ENCODE results near the gene ZNF383.
"Not testable (repeated sequence)": the region's sequence is repeated elsewhere in the genome, so short reads cannot be mapped to it uniquely, and the experiment has no call there.

The ZNF383 gene

GRCh38 chr19:37217775-37218591 is at the start of gene ZNF383:
Gene ZNF383, plus strand, starts transcription at chr19:37218214. Its CDS starts 12,240 bp downstream, at chr19:37230454.
- peak; percentile 79 to 81 for DNase-seq

DNA sequence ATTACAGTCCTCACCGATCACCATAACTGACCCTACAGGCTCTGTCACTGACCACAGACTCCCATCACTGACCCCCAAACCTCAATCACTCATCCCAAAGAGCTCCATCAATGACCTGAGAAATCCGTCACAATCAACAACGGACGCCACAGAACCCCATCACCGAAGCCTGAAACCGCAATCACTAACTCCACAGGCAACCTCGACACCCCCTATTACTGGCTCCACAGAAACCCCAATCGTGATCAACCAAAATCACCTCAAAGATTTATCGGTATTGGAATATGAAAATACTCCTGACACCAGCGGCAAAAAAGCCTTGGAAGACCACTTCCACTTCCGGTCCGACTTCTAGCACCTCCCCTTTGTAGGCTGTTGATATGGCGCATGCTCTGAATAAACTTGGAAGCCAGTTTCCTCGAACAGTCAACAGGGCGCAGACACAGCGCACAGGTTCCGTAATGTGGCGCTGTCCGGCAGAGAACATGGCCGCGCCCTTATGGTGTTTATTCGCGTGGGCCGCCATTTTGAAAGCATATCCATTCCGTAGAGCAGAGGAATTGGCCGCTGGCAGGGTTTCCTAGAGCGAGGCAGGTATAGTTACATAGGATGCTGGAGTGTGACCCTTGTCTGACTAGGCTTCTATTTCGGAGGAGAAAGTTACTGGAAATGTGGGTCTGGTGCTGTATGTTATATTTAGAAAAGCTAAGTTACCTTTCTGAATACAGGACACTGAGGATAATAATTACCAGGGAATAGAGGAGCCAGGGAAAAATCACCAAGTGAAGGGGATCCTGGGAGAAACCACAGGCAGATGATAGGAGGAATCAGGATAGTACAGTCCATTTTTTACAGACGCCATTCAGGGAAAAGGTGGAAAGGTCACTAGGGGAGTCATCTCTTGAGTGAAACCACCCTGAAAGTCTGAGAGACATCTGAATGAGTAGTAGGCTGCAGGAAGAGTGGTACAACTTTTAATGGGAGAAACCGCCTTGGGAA is 45.3 kb upstream of the ZNF383 start, which contains the start of gene ZNF585A:
ZNF585A (minus strand) TSS at position 328 of the 999 bp plus-strand sequence. CDS start 2,785 bp downstream, outside the sequence.
- peak; percentile 81 to 91 for DNase-seq

GRCh38 chr19:37186071-37186470 is 31.9 kb upstream of the ZNF383 start:
- not testable (repeated sequence) for DNase-seq

GRCh38 chr19:37195248-37195647 is 22.8 kb upstream of the ZNF383 start:
- DNase-seq: not testable (repeated sequence)

DNA sequence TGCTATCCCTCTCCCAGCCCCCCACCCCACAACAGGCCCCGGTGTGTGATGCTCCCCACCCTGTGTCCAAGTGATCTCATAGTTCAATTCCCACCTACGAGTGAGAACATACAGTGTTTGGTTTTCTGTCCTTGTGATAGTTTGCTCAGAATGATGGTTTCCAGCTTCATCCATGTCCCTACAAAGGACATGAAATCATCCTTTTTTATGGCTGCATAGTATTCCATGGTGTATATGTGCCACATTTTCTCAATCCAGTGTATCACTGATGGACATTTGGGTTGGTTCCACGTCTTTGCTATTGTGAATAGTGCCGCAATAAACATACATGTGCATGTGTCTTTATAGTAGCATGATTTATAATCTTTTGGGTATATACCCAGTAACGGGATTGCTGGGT is 20.9 kb upstream of the ZNF383 start:
- DNase-seq: not testable (repeated sequence)

DNA sequence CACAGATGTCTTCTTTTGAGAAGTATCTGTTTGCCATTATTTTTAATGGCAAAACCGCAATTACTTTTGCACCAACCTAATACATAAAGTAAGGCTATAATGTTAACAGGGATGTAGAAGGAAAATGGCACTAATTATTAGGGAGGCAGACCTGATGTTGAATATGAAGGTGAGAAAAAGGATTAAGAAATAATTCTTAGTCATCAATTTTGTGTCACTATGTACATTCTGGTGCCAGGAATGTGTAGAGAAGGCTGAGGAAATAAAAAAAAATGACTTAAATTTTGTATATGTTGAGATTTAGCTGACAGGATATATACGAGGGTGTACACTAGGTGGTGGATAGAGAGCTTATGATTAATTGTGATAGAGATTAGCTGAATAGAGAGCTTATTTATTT is 20.2 kb upstream of the ZNF383 start:
- DNase-seq: no peak

GRCh38 chr19:37217480-37217774 is 587 bp upstream of the ZNF383 start:
- DNase-seq: no peak

- peak in 1 of 2 experiments; percentile 4 for DNase-seq
These were observed 550 bp downstream of the ZNF383 start for GRCh38 chr19:37218592-37218935.

GRCh38 chr19:37220383-37220782 is 2.4 kb downstream of the ZNF383 start:
- no peak for DNase-seq

GRCh38 chr19:37221136-37221535 is 3.1 kb downstream of the ZNF383 start:
- DNase-seq: no peak

- DNase-seq: no peak
These were observed 8.2 kb downstream of the ZNF383 start for GRCh38 chr19:37226248-37226647.

GRCh38 chr19:37227996-37228395 is 10.0 kb downstream of the ZNF383 start:
- peak in 1 of 2 experiments; percentile 5 for DNase-seq

- DNase-seq: no peak
These were observed 25.2 kb downstream of the ZNF383 start for GRCh38 chr19:37243206-37243632.

GRCh38 chr19:37251308-37252229 is 33.6 kb downstream of the ZNF383 start:
- DNase-seq: no peak

- not testable (repeated sequence) for DNase-seq
These were observed 45.0 kb downstream of the ZNF383 start for GRCh38 chr19:37263028-37263427.

GRCh38 chr19:37267005-37267404 is 49.0 kb downstream of the ZNF383 start:
- DNase-seq: not testable (repeated sequence)

- DNase-seq: not testable (repeated sequence)
These were observed 49.7 kb downstream of the ZNF383 start for GRCh38 chr19:37267755-37268154.

- not testable (repeated sequence) for DNase-seq
These were observed 62.6 kb downstream of the ZNF383 start for GRCh38 chr19:37280656-37281055.

- DNase-seq: not testable (repeated sequence)
These were observed 66.0 kb downstream of the ZNF383 start for GRCh38 chr19:37284020-37284419.

DNA sequence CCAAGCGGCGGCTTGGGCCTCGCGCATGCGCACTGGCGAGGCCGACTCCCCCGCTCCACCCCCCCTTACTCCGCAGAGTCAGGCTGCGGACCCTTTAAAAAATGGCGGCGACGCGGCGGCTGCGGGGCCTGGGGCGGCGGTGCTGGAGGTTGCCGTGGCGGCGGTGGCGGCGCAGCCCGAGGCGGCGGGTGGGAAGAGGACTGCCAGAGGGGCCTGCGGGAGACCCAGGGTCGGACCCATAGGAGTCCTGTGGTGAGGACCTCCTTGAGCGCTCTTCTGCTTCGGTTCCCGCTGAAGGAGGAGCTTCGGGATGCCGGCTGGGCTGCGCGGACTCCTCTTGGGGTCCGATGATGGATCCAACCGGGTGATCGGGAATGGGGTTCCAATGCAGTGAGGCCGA is 71.2 kb downstream of the ZNF383 start:
- DNase-seq: not testable (repeated sequence)

DNA sequence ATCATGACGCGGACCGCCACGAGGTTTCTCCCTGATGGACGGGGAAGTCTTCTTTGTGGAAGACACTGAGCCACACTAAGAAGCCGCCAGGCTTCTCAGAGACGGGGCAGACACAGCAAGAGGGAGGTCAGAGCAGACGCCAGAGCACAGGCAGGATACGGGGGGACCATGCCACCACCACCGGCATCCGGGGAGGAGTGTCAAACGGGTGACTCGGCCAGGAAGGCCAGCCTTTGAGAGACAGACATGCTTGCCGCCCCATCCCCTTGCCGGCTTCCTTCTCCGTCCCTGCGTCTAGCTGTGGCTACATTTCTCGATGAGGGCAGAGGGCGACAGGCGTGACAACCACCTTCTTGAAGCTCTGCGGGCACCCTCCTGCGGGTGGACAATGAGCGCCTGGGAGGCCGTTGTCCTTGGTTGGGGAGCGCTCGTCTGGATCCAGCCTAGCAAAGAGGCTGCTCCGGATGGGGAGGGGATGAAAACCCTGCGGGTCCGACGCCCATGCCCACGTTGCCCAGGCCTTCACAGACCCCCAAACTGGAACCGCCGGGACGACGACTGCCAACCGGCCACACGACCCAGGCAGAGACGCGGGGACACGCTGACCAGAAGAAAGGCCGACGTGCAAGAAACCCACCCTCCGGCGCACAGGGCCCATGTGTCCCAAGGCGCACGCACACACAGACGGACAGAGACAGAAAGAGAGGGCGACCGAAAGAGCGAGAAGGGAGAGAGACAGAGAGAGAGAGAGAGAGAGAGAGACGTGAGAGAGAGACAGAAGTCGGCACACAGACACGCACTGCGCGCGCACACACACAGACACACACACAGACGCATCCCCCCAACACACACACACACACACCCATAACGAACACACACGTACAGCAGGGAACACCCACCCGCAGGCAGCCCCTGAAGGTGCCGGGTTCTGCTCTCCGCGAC is 75.3 kb downstream of the ZNF383 start:
- peak; percentile 32 to 43 for DNase-seq

All from stimulated activated CD4-positive, alpha-beta T cell treated with anti-CD3 and anti-CD28 coated beads, Interleukin-4, amount 100 ng/mL, for 4 hours (primary cell).